PFSK-1 (cell line): Measurements from ENCODE around the gene ANXA7.

Source experiments
- FOXP2 ChIP-seq: optimal IDR thresholded peaks from 2 replicates; pipeline ENCODE3; 2011; ENCODE audit warnings: borderline replicate concordance, control low read depth, inconsistent platforms; ENCODE audit not compliant: insufficient read depth; ENCODE audit errors: extremely low read length, extremely low read depth
- POLR2AphosphoS5 ChIP-seq: IDR thresholded peaks from 2 replicates; pipeline ENCODE4 v1.6.1; 2012; ENCODE audit warnings: low read depth, mild to moderate bottlenecking, control low read depth, low read length, moderate library complexity
- SIN3A ChIP-seq: IDR thresholded peaks from 2 replicates; pipeline ENCODE4 v1.6.1; 2012; ENCODE audit warnings: mild to moderate bottlenecking, low read length, moderate library complexity, borderline replicate concordance; ENCODE audit not compliant: insufficient read depth
- TAF1 ChIP-seq: IDR thresholded peaks from 2 replicates; pipeline ENCODE4 v1.6.1; 2012; ENCODE audit warnings: low read length, control low read depth, borderline replicate concordance; ENCODE audit not compliant: insufficient read depth
- TF ChIP-seq, protein P1 (sequence below), 2 experiments: IDR thresholded peaks; 2 replicates each; pipeline versions ENCODE4 v1.6.1 to v1.8.0; 2011 to 2012; ENCODE audit warnings: low read depth in 2 of 2, low read length in 2 of 2, control low read depth in 1 of 2, inconsistent platforms in 1 of 2, mild to moderate bottlenecking in 1 of 2, moderate library complexity in 1 of 2; ENCODE audit not compliant: insufficient read depth in 1 of 2

ANXA7 gene

DNA sequence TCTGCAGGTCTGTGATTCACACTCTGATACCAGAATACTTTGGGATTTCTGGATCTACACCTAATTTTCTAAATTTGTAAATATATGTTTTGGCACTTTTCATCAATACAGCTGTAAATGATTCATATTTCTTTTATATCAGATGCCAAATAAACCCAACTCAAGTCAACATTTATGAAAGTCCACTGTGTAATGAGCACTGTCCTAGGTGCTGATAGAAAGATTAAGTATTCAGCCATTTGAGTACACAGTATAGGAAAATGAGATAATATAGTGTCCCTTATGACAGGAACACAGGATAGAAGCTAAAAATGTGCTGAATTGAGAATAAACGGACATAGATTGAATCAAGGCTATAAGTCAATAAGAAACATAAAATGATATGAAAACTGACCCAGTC, 6.4 kb downstream of the ANXA7 start:
- TF ChIP-seq SIN3A (no peak), FOXP2 (no peak)
- TF ChIP-seq, protein P1, sequence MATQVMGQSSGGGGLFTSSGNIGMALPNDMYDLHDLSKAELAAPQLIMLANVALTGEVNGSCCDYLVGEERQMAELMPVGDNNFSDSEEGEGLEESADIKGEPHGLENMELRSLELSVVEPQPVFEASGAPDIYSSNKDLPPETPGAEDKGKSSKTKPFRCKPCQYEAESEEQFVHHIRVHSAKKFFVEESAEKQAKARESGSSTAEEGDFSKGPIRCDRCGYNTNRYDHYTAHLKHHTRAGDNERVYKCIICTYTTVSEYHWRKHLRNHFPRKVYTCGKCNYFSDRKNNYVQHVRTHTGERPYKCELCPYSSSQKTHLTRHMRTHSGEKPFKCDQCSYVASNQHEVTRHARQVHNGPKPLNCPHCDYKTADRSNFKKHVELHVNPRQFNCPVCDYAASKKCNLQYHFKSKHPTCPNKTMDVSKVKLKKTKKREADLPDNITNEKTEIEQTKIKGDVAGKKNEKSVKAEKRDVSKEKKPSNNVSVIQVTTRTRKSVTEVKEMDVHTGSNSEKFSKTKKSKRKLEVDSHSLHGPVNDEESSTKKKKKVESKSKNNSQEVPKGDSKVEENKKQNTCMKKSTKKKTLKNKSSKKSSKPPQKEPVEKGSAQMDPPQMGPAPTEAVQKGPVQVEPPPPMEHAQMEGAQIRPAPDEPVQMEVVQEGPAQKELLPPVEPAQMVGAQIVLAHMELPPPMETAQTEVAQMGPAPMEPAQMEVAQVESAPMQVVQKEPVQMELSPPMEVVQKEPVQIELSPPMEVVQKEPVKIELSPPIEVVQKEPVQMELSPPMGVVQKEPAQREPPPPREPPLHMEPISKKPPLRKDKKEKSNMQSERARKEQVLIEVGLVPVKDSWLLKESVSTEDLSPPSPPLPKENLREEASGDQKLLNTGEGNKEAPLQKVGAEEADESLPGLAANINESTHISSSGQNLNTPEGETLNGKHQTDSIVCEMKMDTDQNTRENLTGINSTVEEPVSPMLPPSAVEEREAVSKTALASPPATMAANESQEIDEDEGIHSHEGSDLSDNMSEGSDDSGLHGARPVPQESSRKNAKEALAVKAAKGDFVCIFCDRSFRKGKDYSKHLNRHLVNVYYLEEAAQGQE (IDR thresholded peaks at IDR 0.05; ENCODE audit: insufficient read depth in 1 of 2, low read depth in 2 of 2, low read length in 2 of 2), result peak in 1 of 2 experiments; percentile 54; a peak in 1 of 4 replicates

DNA sequence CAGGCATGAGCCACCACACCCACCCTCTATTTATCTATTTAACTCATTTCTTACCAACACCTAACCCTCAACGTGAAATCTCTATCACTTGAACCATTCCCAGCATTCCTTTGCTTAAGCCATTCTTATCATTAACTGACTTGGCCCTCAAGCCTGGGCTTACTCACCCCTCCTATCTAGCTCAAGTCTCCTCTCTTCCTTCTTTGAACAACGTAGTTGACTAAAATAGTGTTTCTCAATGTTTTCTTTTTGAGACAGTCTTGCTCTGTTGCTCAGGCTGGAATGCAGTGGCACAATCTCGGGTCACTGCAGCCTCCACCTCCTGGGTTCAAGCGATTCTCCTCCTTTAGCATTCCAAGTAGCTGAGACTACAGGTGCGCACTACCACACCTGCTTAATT, 7.0 kb downstream of the ANXA7 start:
- no peak for TF ChIP-seq TAF1

DNA sequence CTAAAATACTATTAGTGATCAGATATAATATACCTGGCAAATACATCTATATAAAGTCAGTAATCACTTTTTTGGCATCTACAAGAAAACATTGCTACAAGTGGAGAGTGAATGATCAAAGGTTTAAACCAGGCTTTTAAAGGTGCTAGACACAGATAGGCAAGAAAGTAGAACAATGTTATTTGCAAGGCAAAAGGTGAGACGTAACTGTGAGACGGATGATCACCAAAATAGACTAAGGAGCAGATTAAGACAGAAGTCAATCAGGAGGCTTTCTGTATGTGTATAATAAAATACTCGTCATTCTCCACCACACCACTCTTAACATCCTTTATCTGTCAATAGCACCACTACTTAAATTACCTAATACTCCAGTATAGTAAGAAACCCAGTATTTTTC, 8.3 kb downstream of the ANXA7 start:
- TF ChIP-seq TAF1, result no peak
- TF ChIP-seq FOXP2, result no peak
- TF ChIP-seq, protein P1 (IDR thresholded peaks at IDR 0.05; ENCODE audit: insufficient read depth in 1 of 2, low read depth in 2 of 2, low read length in 2 of 2), result no peak
- no peak for TF ChIP-seq POLR2AphosphoS5
- no peak for TF ChIP-seq SIN3A

DNA sequence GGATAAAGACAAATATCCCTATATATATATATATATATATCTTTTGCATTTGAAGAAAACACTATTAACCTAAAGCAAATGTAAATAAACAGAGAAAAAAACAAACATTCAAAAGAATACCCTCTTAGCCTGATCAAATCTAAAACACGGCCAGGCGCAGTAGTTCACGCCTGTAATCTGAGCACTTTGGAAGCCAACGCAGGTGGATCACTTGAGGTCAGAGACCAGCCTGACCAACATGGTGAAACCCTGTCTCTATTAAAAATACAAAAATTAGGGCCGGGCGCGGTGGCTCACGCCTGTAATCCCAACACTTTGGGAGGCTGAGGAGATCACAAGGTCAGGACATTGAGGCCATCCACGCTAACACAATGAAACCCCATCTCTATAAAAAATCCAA, 9.2 kb downstream of the ANXA7 start:
- TF ChIP-seq FOXP2 (no peak), SIN3A (no peak), POLR2AphosphoS5 (no peak), TAF1 (no peak)
- TF ChIP-seq, protein P1 (IDR thresholded peaks at IDR 0.05; ENCODE audit: insufficient read depth in 1 of 2, low read depth in 2 of 2, low read length in 2 of 2), result no peak

GRCh38 chr10:73401636-73402035, 12.2 kb downstream of the ANXA7 start:
- no peak for TF ChIP-seq SIN3A
- TF ChIP-seq FOXP2, result no peak
- TF ChIP-seq POLR2AphosphoS5, result no peak
- TF ChIP-seq, protein P1 (IDR thresholded peaks at IDR 0.05; ENCODE audit: insufficient read depth in 1 of 2, low read depth in 2 of 2, low read length in 2 of 2), result no peak
- no peak for TF ChIP-seq TAF1

GRCh38 chr10:73399063-73399462, 14.8 kb downstream of the ANXA7 start:
- TF ChIP-seq FOXP2, result no peak
- TF ChIP-seq SIN3A, result no peak
- no peak for TF ChIP-seq TAF1
- TF ChIP-seq, protein P1 (IDR thresholded peaks at IDR 0.05; ENCODE audit: insufficient read depth in 1 of 2, low read depth in 2 of 2, low read length in 2 of 2), result no peak
- no peak for TF ChIP-seq POLR2AphosphoS5
